Measurements from ENCODE around the gene ASIC2. TPM values are rescaled to one million over a fixed set of nuclear protein-coding genes. Genes with fewer than 3 reads are reported as not detected.
A peak's percentile ranks its signal among the peaks of the same experiment; 100 is the strongest.
"Not testable (repeated sequence)": the region's sequence is repeated elsewhere in the genome, so short reads cannot be mapped to it uniquely, and the experiment has no call there.

ASIC2 gene
- total and polyA plus RNA-seq, 9 of the 15 experiments (the other 6 are each of a cell fraction or from before 2014, with no cell fraction given) = not detected

GRCh38 chr17:32969231-32969630 lies 323.9 kb downstream of the ASIC2 start:
- POLR2A ChIA-PET; H3K9me3 ChIP-seq (replicated peaks; ENCODE audit: control insufficient read depth, insufficient read depth, low read depth, low read length); H3K4me2 ChIP-seq (ENCODE audit: insufficient read depth, low read length); H3K4me3 ChIP-seq; H3K79me2 ChIP-seq (ENCODE audit: control insufficient read depth, insufficient read depth, low read length); FAIRE-seq; H3K36me3 ChIP-seq (ENCODE audit: control insufficient read depth, insufficient read depth, low read length); H3K27ac ChIP-seq (ENCODE audit: extremely low read depth, low read depth, low read length); CTCF ChIA-PET (ENCODE audit: low intra/inter-chr PET ratio); intact Hi-C loops (cut with micrococcal nuclease); H3K9ac ChIP-seq (ENCODE audit: insufficient read depth in 1 of 2, low read depth in 2 of 2, low read length in 2 of 2); BruUV-seq (replicated peaks); H3K9me1 ChIP-seq (ENCODE audit: control insufficient read depth, insufficient read depth, low read length); H3K27me3 ChIP-seq (ENCODE audit: control insufficient read depth in 2 of 2, insufficient read depth in 2 of 2, low read length in 2 of 2); in situ Hi-C loops (cut with MboI); DNase-seq (ENCODE audit: extremely low read depth in 1 of 4, low spot score in 3 of 4); ATAC-seq; H2AFZ ChIP-seq (ENCODE audit: low read depth, low read length); H4K20me1 ChIP-seq (replicated peaks; ENCODE audit: control insufficient read depth, insufficient read depth, low read length): not testable (repeated sequence)
- TF ChIP-seq ZNF146 (CRISPR knock-in tag; IDR thresholded peaks at IDR 0.05; ENCODE audit: unreplicated experiment) (peak; percentile 65), KDM1A (IDR thresholded peaks at IDR 0.05) (peak; percentile 15 to 58; a peak in 2 of 4 replicates), BCOR (IDR thresholded peaks at IDR 0.05) (peak; percentile 62)
- H3K4me1 ChIP-seq (replicated peaks in 1 of 2; ENCODE audit: control insufficient read depth in 2 of 2, insufficient read depth in 2 of 2, low read length in 2 of 2) = peaks cover 3 to 28% of the 10 kb centered on the region in 2 experiments; a peak in 4 of 5 replicates
- 77% methylated on average over 4 of the region's 4 CpGs for WGBS (ENCODE audit: insufficient coverage, low coverage, missing lambda C conversion rate)

GRCh38 chr17:32964541-32964940 lies 328.6 kb downstream of the ASIC2 start:
- WGBS (ENCODE audit: insufficient coverage, low coverage, missing lambda C conversion rate) = 68% methylated on average over 11 of the region's 11 CpGs
- intact Hi-C loops (cut with micrococcal nuclease) = loop anchor here (5.0 kb wide), 1 partner anchor 33 kb away; no protein-coding TSS in a partner anchor
- Histone ChIP-seq H3K9me1 (ENCODE audit: control insufficient read depth, insufficient read depth, low read length) (no peaks in the 10 kb centered on the region), H3K9me3 (replicated peaks; ENCODE audit: control insufficient read depth, insufficient read depth, low read depth, low read length) (no peaks in the 10 kb centered on the region), H3K4me2 (ENCODE audit: insufficient read depth, low read length) (no peak overlapping the region), H3K27ac (ENCODE audit: extremely low read depth, low read depth, low read length) (no peak overlapping the region), H2AFZ (ENCODE audit: low read depth, low read length) (no peak overlapping the region), H3K4me3 (no peak overlapping the region), H3K36me3 (ENCODE audit: control insufficient read depth, insufficient read depth, low read length) (no peaks in the 10 kb centered on the region), H3K79me2 (ENCODE audit: control insufficient read depth, insufficient read depth, low read length) (no peaks in the 10 kb centered on the region), H3K27me3 (ENCODE audit: control insufficient read depth in 2 of 2, insufficient read depth in 2 of 2, low read length in 2 of 2) (no peaks in the 10 kb centered on the region), H3K9ac (ENCODE audit: insufficient read depth in 1 of 2, low read depth in 2 of 2, low read length in 2 of 2) (no peak overlapping the region), H4K20me1 (replicated peaks; ENCODE audit: control insufficient read depth, insufficient read depth, low read length) (no peaks in the 10 kb centered on the region; the same call in 1 of the 2 replicates), H3K4me1 (replicated peaks in 1 of 2; ENCODE audit: control insufficient read depth in 2 of 2, insufficient read depth in 2 of 2, low read length in 2 of 2) (peaks cover 16 to 42% of the 10 kb centered on the region in 2 experiments)
- in situ Hi-C loops (cut with MboI) = no loop called here
- ChIA-PET CTCF (ENCODE audit: low intra/inter-chr PET ratio) (no interaction called here), POLR2A (no interaction called here)
- ATAC-seq (no peak), FAIRE-seq (no peak), DNase-seq (ENCODE audit: extremely low read depth in 1 of 4, low spot score in 3 of 4) (no peak)
- no TSS peak for BruUV-seq (replicated peaks)
- TF ChIP-seq ZNF224 (CRISPR knock-in tag; IDR thresholded peaks at IDR 0.05) (no peak), ZNF175 (CRISPR knock-in tag; IDR thresholded peaks at IDR 0.05; ENCODE audit: low read depth) (no peak), ELF1 (tag; IDR thresholded peaks at IDR 0.05) (no peak), TAF9B (IDR thresholded peaks at IDR 0.05; ENCODE audit: partially characterized antibody) (no peak), ZNF143 (CRISPR knock-in tag; IDR thresholded peaks at IDR 0.05) (no peak), ETS1 (conservative IDR thresholded peaks at IDR 0.05; ENCODE audit: control insufficient read depth, low read depth, low read length) (no peak), ZNF551 (CRISPR knock-in tag; IDR thresholded peaks at IDR 0.05) (no peak), DLX4 (CRISPR knock-in tag; IDR thresholded peaks at IDR 0.05) (no peak), ZNF561 (CRISPR knock-in tag; conservative IDR thresholded peaks at IDR 0.05) (no peak)
